Esophagus muscularis mucosa (tissue), 4 donors: ENCODE data around the gene BATF2. TPM values are rescaled to one million over a fixed set of nuclear protein-coding genes. Genes with fewer than 3 reads are reported as not detected.

ENCODE experiments used
- DNase-seq: peaks from one replicate; pipeline ENCODE4 v3.0.0-alpha.2; 2017; ENCODE audit errors: extremely low spot score
- H3K27ac ChIP-seq, 4 donors: fragments of 200-600 bp; sonication (generic); replicated peaks in 1 of 4; 1 replicate in 3 of 4; 2 replicates in 1 of 4; pipeline ENCODE4 v1.5.1; 2016 to 2019; ENCODE audit warnings: mild to moderate bottlenecking in 1 of 4
- H3K27me3 ChIP-seq, 4 donors: fragments of 200-600 bp; sonication (generic); one replicate each; pipeline versions ENCODE4 v1.5.1 to v1.6.0; 2016 to 2019
- H3K36me3 ChIP-seq, 4 donors: fragments of 200-600 bp; sonication (generic); one replicate each; pipeline ENCODE4 v1.5.1; 2016 to 2019
- H3K4me1 ChIP-seq, 4 donors: fragments of 200-600 bp; sonication (generic); one replicate each; pipeline ENCODE4 v1.5.1; 2016 to 2019
- H3K4me3 ChIP-seq, 4 donors: fragments of 200-600 bp; sonication (generic); 1 replicate in 2 of 4; 2 replicates in 2 of 4; pipeline ENCODE4 v1.5.1; 2016 to 2019; ENCODE audit warnings: mild to moderate bottlenecking in 4 of 4, moderate library complexity in 1 of 4
- H3K9me3 ChIP-seq, 4 donors: fragments of 200-600 bp; sonication (generic); 1 replicate in 3 of 4; 2 replicates in 1 of 4; pipeline ENCODE4 v1.5.1; 2016 to 2019
- EP300 ChIP-seq: sonication (generic); formaldehyde crosslinking; IDR thresholded peaks from one replicate; pipeline ENCODE4 v1.6.1; 2017; ENCODE audit warnings: antibody characterized with exemption
- POLR2A ChIP-seq: fragments of 450-650 bp; IDR thresholded peaks from one replicate; pipeline ENCODE4 v1.6.1; 2017; ENCODE audit warnings: antibody characterized with exemption, moderate library complexity, mild to moderate bottlenecking, low read depth
- POLR2AphosphoS5 ChIP-seq, 2 donors: sonication (generic); formaldehyde crosslinking; IDR thresholded peaks; one replicate each; pipeline ENCODE4 v1.6.1; 2017; ENCODE audit warnings: antibody characterized with exemption in 2 of 2
- WGBS: methylation state at CpG from one replicate; pipeline ENCODE4 v1.1.5; 2018; 5-methylcytosine and 5-hydroxymethylcytosine counted together
- intact Hi-C: fragments of 100-400 bp; cut with DNase I; formaldehyde crosslinking; loops from one replicate; pipeline ENCODE4 v1.15.1; 2023
- total RNA-seq, 4 donors: library from RNA; depleted of rRNA; stranded (reverse); fragments of >200 nt; gene quantifications; one replicate each; pipeline versions ENCODE4 v1.1.0 to v1.2.1, GENCODE V29; 2016
- TF ChIP-seq, protein P1 (sequence below), 3 experiments: fragments of 200-600 bp in 2 of 3; fragments of 450-650 bp in 1 of 3; sonication (generic) in 2 of 3; IDR thresholded peaks; one replicate each; pipeline ENCODE4 v1.5.1; 2017 to 2019; ENCODE audit warnings: antibody characterized with exemption in 3 of 3, mild to moderate bottlenecking in 2 of 3, moderate library complexity in 1 of 3

The BATF2 gene
- total RNA-seq, 4 donors from 2014 or later: 0.42 to 5.1 (median 3.1) TPM

GRCh38 chr11:64974124-64974523 lies 22.6 kb downstream of the BATF2 start:
- TF ChIP-seq, protein P1, sequence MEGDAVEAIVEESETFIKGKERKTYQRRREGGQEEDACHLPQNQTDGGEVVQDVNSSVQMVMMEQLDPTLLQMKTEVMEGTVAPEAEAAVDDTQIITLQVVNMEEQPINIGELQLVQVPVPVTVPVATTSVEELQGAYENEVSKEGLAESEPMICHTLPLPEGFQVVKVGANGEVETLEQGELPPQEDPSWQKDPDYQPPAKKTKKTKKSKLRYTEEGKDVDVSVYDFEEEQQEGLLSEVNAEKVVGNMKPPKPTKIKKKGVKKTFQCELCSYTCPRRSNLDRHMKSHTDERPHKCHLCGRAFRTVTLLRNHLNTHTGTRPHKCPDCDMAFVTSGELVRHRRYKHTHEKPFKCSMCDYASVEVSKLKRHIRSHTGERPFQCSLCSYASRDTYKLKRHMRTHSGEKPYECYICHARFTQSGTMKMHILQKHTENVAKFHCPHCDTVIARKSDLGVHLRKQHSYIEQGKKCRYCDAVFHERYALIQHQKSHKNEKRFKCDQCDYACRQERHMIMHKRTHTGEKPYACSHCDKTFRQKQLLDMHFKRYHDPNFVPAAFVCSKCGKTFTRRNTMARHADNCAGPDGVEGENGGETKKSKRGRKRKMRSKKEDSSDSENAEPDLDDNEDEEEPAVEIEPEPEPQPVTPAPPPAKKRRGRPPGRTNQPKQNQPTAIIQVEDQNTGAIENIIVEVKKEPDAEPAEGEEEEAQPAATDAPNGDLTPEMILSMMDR (IDR thresholded peaks at IDR 0.05): no peak
- no peak for TF ChIP-seq POLR2A
- TF ChIP-seq EP300: no peak
- no peak for TF ChIP-seq POLR2AphosphoS5 (IDR thresholded peaks at IDR 0.05)
- intact Hi-C loops: no loop called here
- WGBS: 76% methylated on average over 5 of the region's 5 CpGs

DNA sequence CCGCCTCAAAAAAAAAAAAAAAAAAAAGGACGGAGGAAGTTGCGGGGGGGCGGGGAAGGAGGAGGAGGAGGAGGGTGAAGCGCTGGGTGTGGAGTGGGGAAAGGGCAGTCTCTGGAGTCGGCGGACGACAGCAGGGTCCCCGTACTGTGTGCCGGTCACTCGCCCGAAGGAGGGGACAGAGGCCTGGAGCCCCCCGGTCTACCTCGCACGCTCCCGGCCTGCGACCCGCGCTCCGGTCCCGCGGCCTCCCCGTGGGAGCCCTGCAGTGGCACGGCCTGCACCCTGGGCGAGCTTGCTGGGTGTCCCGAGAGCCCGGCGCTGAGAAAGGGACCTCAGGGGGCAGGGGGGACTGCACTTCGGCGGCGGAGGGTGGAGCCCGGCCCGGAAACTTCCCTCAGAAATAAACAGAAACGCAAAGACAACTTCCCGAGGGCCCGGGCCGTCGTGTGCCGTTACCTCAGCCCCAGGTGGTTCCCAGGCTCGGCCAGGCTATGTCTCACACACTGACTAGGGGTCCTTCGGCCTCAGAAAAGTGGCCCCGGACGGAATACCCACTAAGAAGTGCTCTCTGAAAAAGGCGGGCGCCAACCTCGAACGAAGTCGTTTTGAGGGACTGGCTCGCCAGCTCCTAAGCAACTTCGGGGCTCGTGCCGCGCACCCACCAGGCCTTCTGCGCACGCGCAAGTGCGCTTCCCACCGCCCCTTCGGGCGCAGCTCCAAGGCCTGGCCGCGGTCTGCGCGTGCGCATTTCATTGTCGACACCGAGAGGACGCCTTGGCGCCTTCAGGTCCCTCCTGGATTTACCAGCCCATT lies 25.1 kb downstream of the BATF2 start, which contains the start of gene MAJIN:
Gene MAJIN, minus strand, starts transcription at position 688 of the 813 bp plus-strand sequence. CDS start 12,703 bp downstream, outside the sequence.
- no peak for DNase-seq
- peaks cover 0 to 7% (median 0%) of the 10 kb centered on the region in 4 donors for H3K27me3 ChIP-seq
- peaks cover 8 to 14% (median 13%) of the 10 kb centered on the region in 4 donors for H3K4me1 ChIP-seq
- 22% methylated on average over 56 of the region's 69 CpGs for WGBS
- TF ChIP-seq, protein P1 (IDR thresholded peaks at IDR 0.05): peak in 1 of 3 experiments; percentile 15
- TF ChIP-seq EP300 (no peak), POLR2AphosphoS5 (IDR thresholded peaks at IDR 0.05) (peak; percentile 68 to 89), POLR2A (no peak)
- no peaks in the 10 kb centered on the region for H3K36me3 ChIP-seq
- intact Hi-C loops: no loop called here
- peak within 1 kb of the TSS; percentile 46 to 51 (median 48) for H3K4me3 ChIP-seq
- no peaks in the 10 kb centered on the region for H3K9me3 ChIP-seq
- H3K27ac ChIP-seq: peak within 1 kb of the TSS in 1 of 4 donors; percentile 36

More at GRCh38 chr11:64974124-64974523, 22.6 kb downstream of the BATF2 start:
- no peak overlapping the region for H3K4me3 ChIP-seq
- no peaks in the 10 kb centered on the region for H3K36me3 ChIP-seq
- peaks cover 0 to 7% (median 0%) of the 10 kb centered on the region in 4 donors for H3K27me3 ChIP-seq
- DNase-seq: no peak
- H3K27ac ChIP-seq: no peak overlapping the region
- peaks cover 8 to 14% (median 13%) of the 10 kb centered on the region in 4 donors for H3K4me1 ChIP-seq
- no peaks in the 10 kb centered on the region for H3K9me3 ChIP-seq

DNA sequence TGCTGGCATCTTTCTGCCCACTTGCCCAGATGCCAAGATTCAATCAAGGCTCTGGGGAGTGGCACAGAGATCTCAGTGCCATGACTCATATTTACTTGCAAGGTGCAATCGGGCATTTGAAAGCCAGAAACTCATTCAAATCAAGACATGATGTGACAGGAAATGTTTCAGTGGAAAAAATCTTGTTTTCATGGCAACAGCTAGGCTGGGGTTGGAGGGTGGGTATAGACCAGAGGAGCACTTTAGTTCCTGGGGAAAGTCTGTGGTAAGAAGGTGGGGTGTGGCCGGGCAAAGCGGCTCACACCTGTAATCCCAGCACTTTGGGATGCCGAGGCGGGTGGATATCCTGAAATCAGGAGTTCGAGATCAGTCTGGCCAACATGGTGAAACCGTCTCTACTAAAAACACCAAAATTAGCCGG lies 26.0 kb downstream of the BATF2 start:
- Histone ChIP-seq H3K27me3 (peaks cover 0 to under 1% (median 0%) of the 10 kb centered on the region in 4 donors), H3K36me3 (no peaks in the 10 kb centered on the region), H3K4me1 (peaks cover 8 to 14% (median 13%) of the 10 kb centered on the region in 4 donors), H3K4me3 (no peak overlapping the region), H3K27ac (no peak overlapping the region), H3K9me3 (no peaks in the 10 kb centered on the region)
- TF ChIP-seq EP300 (no peak), POLR2A (no peak), POLR2AphosphoS5 (IDR thresholded peaks at IDR 0.05) (no peak)
- TF ChIP-seq, protein P1 (IDR thresholded peaks at IDR 0.05): no peak
- no peak for DNase-seq
- intact Hi-C loops: no loop called here
- WGBS: 90% methylated on average over 8 of the region's 8 CpGs

DNA sequence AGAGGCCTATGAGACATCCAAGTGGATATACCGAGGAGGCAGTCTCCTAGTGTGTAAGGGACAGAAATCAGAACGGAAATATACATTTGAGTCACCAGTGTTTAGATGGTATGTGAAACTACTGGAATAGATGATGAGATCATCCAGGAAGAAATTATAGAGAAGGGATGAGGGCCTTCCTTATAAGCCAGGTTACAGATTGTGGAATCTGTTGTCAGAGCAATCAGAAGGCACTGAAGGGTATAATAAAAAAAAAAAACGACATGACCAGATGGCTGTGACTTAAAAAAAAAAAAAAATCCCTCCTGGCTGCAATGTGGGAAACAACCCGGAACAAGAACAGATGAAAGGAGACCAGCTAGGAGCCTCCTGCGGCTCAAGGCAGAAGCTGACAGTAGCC lies 27.6 kb downstream of the BATF2 start:
- H3K4me3 ChIP-seq: no peak overlapping the region
- DNase-seq: no peak
- H3K36me3 ChIP-seq: no peaks in the 10 kb centered on the region
- TF ChIP-seq POLR2AphosphoS5 (IDR thresholded peaks at IDR 0.05) (no peak), POLR2A (no peak), EP300 (no peak)
- TF ChIP-seq, protein P1 (IDR thresholded peaks at IDR 0.05): no peak
- intact Hi-C loops: no loop called here
- no peak overlapping the region for H3K27ac ChIP-seq
- peaks cover 8 to 14% (median 13%) of the 10 kb centered on the region in 4 donors for H3K4me1 ChIP-seq
- no peaks in the 10 kb centered on the region for H3K9me3 ChIP-seq
- H3K27me3 ChIP-seq: no peaks in the 10 kb centered on the region
- WGBS: 51% methylated on average over 5 of the region's 5 CpGs
